ENCODE measurements around the gene PGM1.

Gene PGM1

DNA sequence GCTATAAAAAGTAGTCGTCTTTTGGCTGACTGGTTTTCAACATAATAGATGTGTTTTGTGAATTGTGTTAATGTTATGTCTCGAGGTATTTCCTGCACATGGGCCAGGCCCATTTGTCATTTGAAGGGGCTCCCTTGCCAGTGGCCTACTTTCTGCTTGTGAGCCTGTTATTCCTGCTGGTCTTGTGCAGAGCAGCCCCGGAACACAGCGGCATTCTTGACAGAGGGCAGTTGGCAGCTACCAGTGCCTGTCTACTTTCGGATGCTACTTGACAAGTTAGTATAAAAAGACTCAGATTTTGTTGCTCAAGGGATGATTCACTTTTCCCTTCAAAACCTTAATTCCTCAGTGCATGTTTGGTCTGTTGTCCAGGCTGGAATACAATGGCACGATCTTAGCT is 28.5 kb downstream of the PGM1 start:
- Mint-ChIP-seq H3K27me3 (ENCODE audit: low read depth) (no peaks in the 10 kb centered on the region), H3K4me1 (peaks cover 50% of the 10 kb centered on the region), H3K36me3 (ENCODE audit: low read depth) (peaks cover 3% of the 10 kb centered on the region), H3K9me3 (no peaks in the 10 kb centered on the region), H3K4me3 (no peak overlapping the region), H3K27ac (no peak overlapping the region)
- TF ChIP-seq, protein P1, sequence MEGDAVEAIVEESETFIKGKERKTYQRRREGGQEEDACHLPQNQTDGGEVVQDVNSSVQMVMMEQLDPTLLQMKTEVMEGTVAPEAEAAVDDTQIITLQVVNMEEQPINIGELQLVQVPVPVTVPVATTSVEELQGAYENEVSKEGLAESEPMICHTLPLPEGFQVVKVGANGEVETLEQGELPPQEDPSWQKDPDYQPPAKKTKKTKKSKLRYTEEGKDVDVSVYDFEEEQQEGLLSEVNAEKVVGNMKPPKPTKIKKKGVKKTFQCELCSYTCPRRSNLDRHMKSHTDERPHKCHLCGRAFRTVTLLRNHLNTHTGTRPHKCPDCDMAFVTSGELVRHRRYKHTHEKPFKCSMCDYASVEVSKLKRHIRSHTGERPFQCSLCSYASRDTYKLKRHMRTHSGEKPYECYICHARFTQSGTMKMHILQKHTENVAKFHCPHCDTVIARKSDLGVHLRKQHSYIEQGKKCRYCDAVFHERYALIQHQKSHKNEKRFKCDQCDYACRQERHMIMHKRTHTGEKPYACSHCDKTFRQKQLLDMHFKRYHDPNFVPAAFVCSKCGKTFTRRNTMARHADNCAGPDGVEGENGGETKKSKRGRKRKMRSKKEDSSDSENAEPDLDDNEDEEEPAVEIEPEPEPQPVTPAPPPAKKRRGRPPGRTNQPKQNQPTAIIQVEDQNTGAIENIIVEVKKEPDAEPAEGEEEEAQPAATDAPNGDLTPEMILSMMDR (IDR thresholded peaks at IDR 0.05; ENCODE audit: unreplicated experiment in 3 of 3): no peak

DNA sequence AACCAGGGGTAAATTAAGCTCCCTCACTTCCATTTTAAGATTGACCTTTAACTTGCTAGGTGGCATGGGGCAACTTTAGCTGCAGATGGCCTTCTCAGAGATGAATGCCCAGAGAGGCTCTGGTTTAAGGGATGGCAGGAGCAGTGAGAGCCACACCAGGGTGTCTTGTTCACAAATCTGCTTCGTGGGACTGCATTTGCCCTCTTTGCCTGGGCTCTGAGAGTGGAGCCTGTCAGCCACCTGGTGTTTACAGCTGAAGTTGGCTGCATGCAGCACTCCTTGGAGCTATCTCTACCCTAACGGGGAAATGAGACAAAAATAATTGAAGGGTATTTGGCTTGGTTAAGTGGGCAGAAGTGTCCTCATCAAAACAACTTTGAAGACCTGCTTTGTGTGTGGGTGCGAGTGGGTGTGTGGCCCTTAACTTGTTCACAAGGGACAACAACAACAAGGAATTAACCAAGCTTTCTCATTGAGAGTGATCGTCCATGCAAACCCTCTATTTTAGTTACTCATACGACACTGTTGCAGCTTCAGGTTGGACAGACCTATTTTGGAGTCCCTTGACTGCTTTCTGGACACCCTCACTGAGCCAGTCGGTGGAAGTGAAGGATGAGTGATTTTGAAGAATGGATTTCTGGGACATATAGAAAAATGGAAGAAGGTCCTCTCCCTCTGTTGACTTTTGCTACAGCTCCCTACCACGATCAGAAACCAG is 29.8 kb downstream of the PGM1 start:
- Mint-ChIP-seq H3K36me3 (ENCODE audit: low read depth) (peaks cover 8% of the 10 kb centered on the region), H3K4me1 (peaks cover 41% of the 10 kb centered on the region), H3K4me3 (no peak overlapping the region), H3K27ac (peak overlapping the region in 1 of 3 experiments; percentile 13), H3K9me3 (no peaks in the 10 kb centered on the region), H3K27me3 (ENCODE audit: low read depth) (no peaks in the 10 kb centered on the region)
- TF ChIP-seq, protein P1 (IDR thresholded peaks at IDR 0.05; ENCODE audit: unreplicated experiment in 3 of 3): no peak

DNA sequence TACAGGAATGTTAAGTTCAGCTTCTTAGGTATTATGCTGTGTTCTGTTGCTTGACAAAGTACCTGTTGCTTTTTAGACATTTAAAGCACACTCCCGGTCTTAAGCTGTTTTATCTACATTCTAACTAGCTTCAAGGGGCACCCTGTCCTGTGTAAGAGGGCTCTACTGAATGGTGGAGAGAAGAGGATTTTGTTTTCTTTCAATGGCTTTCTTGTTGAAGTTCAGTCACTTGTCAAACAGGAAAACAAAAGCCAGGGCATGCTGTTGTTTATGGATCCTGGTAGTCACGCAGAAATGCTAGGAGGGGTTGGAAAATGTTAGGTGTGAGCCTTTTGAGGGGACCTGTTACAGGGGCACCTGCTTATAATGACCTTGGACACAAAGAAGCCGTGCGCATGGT is 30.7 kb downstream of the PGM1 start:
- Mint-ChIP-seq H3K4me3 (no peak overlapping the region), H3K4me1 (peaks cover 41% of the 10 kb centered on the region), H3K9me3 (no peaks in the 10 kb centered on the region), H3K27me3 (ENCODE audit: low read depth) (no peaks in the 10 kb centered on the region), H3K27ac (peak overlapping the region; percentile 1 to 43 (median 13)), H3K36me3 (ENCODE audit: low read depth) (peaks cover 8% of the 10 kb centered on the region)
- TF ChIP-seq, protein P1 (IDR thresholded peaks at IDR 0.05; ENCODE audit: unreplicated experiment in 3 of 3): no peak

DNA sequence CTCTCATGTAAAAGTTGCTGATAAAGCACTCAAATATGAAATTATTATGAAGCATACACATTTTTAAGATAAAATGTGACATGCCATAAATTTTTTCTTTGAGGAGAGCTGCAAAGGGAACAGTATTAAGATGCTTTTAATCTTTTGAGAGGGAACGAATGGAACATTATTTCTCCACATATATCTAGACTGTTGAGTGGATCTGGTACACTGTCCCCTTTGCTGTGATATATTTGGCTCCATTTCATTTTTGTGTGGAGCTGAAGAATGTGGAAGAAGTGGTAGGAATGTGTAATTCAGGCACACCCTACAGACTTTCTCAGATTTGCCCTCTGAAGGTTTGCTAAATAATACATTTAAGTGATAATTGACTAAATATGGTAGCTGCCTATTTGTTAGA is 31.7 kb downstream of the PGM1 start:
- no peaks in the 10 kb centered on the region for H3K27me3 Mint-ChIP-seq (ENCODE audit: low read depth)
- TF ChIP-seq, protein P1 (IDR thresholded peaks at IDR 0.05; ENCODE audit: unreplicated experiment in 3 of 3): peak; percentile 23 to 41 (median 27)
- peak overlapping the region in 2 of 3 experiments; percentile 13 to 43 for H3K27ac Mint-ChIP-seq

DNA sequence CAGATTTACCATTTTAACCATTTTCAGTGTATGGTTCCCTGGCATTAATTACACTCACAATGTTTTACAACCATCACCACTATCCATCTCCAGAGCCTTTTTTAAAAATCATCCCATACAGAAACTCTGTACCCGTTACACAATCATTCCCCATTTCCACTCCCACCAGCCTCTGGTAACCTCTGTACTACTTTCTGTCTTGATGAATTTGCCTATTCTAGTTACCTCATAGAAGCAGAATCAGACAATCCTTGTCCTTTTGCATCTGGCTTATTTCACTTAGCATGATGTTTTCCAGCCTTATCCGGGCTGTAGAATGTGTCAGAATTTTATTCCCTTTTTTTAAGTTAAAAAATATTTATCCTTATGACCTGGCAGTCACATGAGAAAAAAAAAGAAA is 33.0 kb downstream of the PGM1 start:
- peaks cover 18% of the 10 kb centered on the region for H3K36me3 Mint-ChIP-seq (ENCODE audit: low read depth)
- H3K4me1 Mint-ChIP-seq: peaks cover 37% of the 10 kb centered on the region
- H3K27ac Mint-ChIP-seq: peak overlapping the region in 1 of 3 experiments; percentile 50
- H3K27me3 Mint-ChIP-seq (ENCODE audit: low read depth): no peaks in the 10 kb centered on the region
- H3K9me3 Mint-ChIP-seq: no peaks in the 10 kb centered on the region
- TF ChIP-seq, protein P1 (IDR thresholded peaks at IDR 0.05; ENCODE audit: unreplicated experiment in 3 of 3): no peak
- H3K4me3 Mint-ChIP-seq: no peak overlapping the region

More for the DNA sequence above, 31.7 kb downstream of the PGM1 start:
- H3K4me3 Mint-ChIP-seq: no peak overlapping the region
- H3K9me3 Mint-ChIP-seq: no peaks in the 10 kb centered on the region
- H3K4me1 Mint-ChIP-seq: peaks cover 41% of the 10 kb centered on the region
- peaks cover 8% of the 10 kb centered on the region for H3K36me3 Mint-ChIP-seq (ENCODE audit: low read depth)

DNA sequence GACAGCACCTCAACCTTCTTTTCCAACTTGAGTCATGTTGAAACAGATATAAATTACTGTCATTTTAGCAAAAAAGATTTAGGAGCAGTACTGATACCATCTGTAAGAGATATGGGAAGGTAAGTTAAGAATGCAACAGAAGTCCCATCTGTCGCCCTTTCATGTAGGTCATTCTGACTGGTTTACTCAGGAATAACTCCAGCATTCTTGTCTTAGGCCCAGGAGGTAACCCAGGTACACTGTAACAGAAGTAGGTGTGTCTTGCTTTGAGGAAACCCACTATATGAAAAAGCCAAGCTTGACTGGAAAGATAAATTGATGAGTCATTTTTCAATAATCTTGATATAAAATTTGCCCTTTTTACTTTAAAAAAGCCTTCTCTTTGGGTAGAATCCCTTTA is 35.4 kb downstream of the PGM1 start:
- TF ChIP-seq, protein P1 (IDR thresholded peaks at IDR 0.05; ENCODE audit: unreplicated experiment in 3 of 3): no peak
- peaks cover 39% of the 10 kb centered on the region for H3K36me3 Mint-ChIP-seq (ENCODE audit: low read depth)
- no peaks in the 10 kb centered on the region for H3K9me3 Mint-ChIP-seq
- H3K27me3 Mint-ChIP-seq (ENCODE audit: low read depth): no peaks in the 10 kb centered on the region
- H3K4me1 Mint-ChIP-seq: peaks cover 32% of the 10 kb centered on the region
- H3K4me3 Mint-ChIP-seq: no peak overlapping the region
- no peak overlapping the region for H3K27ac Mint-ChIP-seq
